KMS-11 (cell line): Measurements from ENCODE around the gene GCNT2.

ENCODE experiments used
- H2AFZ ChIP-seq: fragments of 200-600 bp; sonication (generic); 2 replicates; pipeline ENCODE4 v1.6.1; 2016; ENCODE audit warnings: antibody characterized with exemption, mixed run types, low read depth
- H3K27ac ChIP-seq: fragments of 200-600 bp; sonication (generic); 2 replicates; pipeline ENCODE4 v1.6.1; 2016; ENCODE audit warnings: mild to moderate bottlenecking, mixed run types
- H3K27me3 ChIP-seq: fragments of 200-600 bp; sonication (generic); 2 replicates; pipeline ENCODE4 v1.6.1; 2017; ENCODE audit warnings: mild to moderate bottlenecking, low read depth, mixed run types, moderate library complexity; ENCODE audit not compliant: insufficient read depth
- H3K36me3 ChIP-seq: fragments of 200-600 bp; sonication (generic); 2 replicates; pipeline ENCODE4 v1.6.1; 2017; ENCODE audit warnings: mild to moderate bottlenecking, mixed run types; ENCODE audit not compliant: insufficient read depth
- H3K4me1 ChIP-seq: fragments of 200-600 bp; sonication (generic); 2 replicates; pipeline ENCODE4 v1.6.1; 2016; ENCODE audit warnings: mild to moderate bottlenecking, low read depth, mixed run types; ENCODE audit not compliant: poor library complexity, severe bottlenecking
- H3K4me2 ChIP-seq: fragments of 200-600 bp; sonication (generic); 2 replicates; pipeline ENCODE4 v1.7.0; 2016; ENCODE audit warnings: mild to moderate bottlenecking, mixed run types
- H3K4me3 ChIP-seq: fragments of 200-600 bp; sonication (generic); IDR thresholded peaks from 2 replicates; pipeline ENCODE4 v1.6.1; 2017; ENCODE audit warnings: low read depth, low read length, mixed read lengths; ENCODE audit not compliant: insufficient read depth
- H3K79me2 ChIP-seq: fragments of 200-600 bp; sonication (generic); 2 replicates; pipeline ENCODE4 v1.6.1; 2016; ENCODE audit warnings: low read depth, mixed run types; ENCODE audit not compliant: insufficient read depth
- H3K9ac ChIP-seq: fragments of 200-600 bp; sonication (generic); 2 replicates; pipeline ENCODE4 v1.6.1; 2016; ENCODE audit warnings: mild to moderate bottlenecking, mixed run types
- H4K20me1 ChIP-seq: fragments of 200-600 bp; sonication (generic); 2 replicates; pipeline ENCODE4 v1.6.1; 2016; ENCODE audit warnings: mild to moderate bottlenecking, mixed run types; ENCODE audit not compliant: insufficient read depth
- CTCF ChIP-seq: fragments of 200-600 bp; sonication (generic); conservative IDR thresholded peaks from 2 replicates; pipeline ENCODE4 v1.6.1; 2017; ENCODE audit warnings: low read depth, mild to moderate bottlenecking, antibody characterized with exemption, low read length, moderate library complexity, mixed read lengths

Gene GCNT2

GRCh38 chr6:10510592-10511367 is 10.4 kb upstream of the GCNT2 start:
- Histone ChIP-seq H3K79me2 (no peaks in the 10 kb centered on the region), H3K4me2 (no peak overlapping the region), H3K27me3 (no peaks in the 10 kb centered on the region), H2AFZ (no peak overlapping the region), H3K4me3 (no peak overlapping the region), H4K20me1 (no peaks in the 10 kb centered on the region), H3K4me1 (no peaks in the 10 kb centered on the region), H3K27ac (no peak overlapping the region), H3K9ac (no peak overlapping the region), H3K36me3 (no peaks in the 10 kb centered on the region)
- TF ChIP-seq CTCF = peak; percentile 58

GRCh38 chr6:10511477-10511876 is 9.7 kb upstream of the GCNT2 start:
- Histone ChIP-seq H3K36me3 (no peaks in the 10 kb centered on the region), H3K27ac (no peak overlapping the region)

GRCh38 chr6:10513544-10513943 is 7.6 kb upstream of the GCNT2 start:
- no peak overlapping the region for H3K27ac ChIP-seq
- no peak overlapping the region for H3K4me3 ChIP-seq
- no peak overlapping the region for H3K4me2 ChIP-seq
- no peaks in the 10 kb centered on the region for H3K27me3 ChIP-seq
- no peaks in the 10 kb centered on the region for H3K4me1 ChIP-seq
- TF ChIP-seq CTCF = no peak
- no peaks in the 10 kb centered on the region for H3K79me2 ChIP-seq
- no peaks in the 10 kb centered on the region for H4K20me1 ChIP-seq
- H3K9ac ChIP-seq = no peak overlapping the region
- H2AFZ ChIP-seq = no peak overlapping the region
- H3K36me3 ChIP-seq = no peaks in the 10 kb centered on the region

More at GRCh38 chr6:10511477-10511876, 9.7 kb upstream of the GCNT2 start:
- H3K27me3 ChIP-seq = no peaks in the 10 kb centered on the region
- H3K4me2 ChIP-seq = no peak overlapping the region
- no peaks in the 10 kb centered on the region for H4K20me1 ChIP-seq
- no peak overlapping the region for H3K9ac ChIP-seq
- no peak for TF ChIP-seq CTCF
- no peak overlapping the region for H3K4me3 ChIP-seq
- H3K79me2 ChIP-seq = no peaks in the 10 kb centered on the region
- no peaks in the 10 kb centered on the region for H3K4me1 ChIP-seq
- H2AFZ ChIP-seq = no peak overlapping the region

- H3K27me3 ChIP-seq = no peaks in the 10 kb centered on the region
- H3K9ac ChIP-seq = no peak overlapping the region
- H3K4me2 ChIP-seq = no peak overlapping the region
- H3K36me3 ChIP-seq = no peaks in the 10 kb centered on the region
- H3K4me1 ChIP-seq = no peaks in the 10 kb centered on the region
- H3K27ac ChIP-seq = no peak overlapping the region
- no peaks in the 10 kb centered on the region for H3K79me2 ChIP-seq
- H4K20me1 ChIP-seq = no peaks in the 10 kb centered on the region
- TF ChIP-seq CTCF = no peak
- no peak overlapping the region for H2AFZ ChIP-seq
- H3K4me3 ChIP-seq = no peak overlapping the region
Measured at GRCh38 chr6:10514049-10514780, 6.9 kb upstream of the GCNT2 start.
